ENCODE results near the gene GET3. TPM values are rescaled to one million over a fixed set of nuclear protein-coding genes. Genes with fewer than 3 reads are reported as not detected.
A peak's percentile ranks its signal among the peaks of the same experiment; 100 is the strongest.

GET3 gene
- total and polyA plus RNA-seq, 2 of the 13 experiments (the other 11 are each of a cell fraction or from before 2014, with no cell fraction given): 57.7 to 59.4 TPM

DNA sequence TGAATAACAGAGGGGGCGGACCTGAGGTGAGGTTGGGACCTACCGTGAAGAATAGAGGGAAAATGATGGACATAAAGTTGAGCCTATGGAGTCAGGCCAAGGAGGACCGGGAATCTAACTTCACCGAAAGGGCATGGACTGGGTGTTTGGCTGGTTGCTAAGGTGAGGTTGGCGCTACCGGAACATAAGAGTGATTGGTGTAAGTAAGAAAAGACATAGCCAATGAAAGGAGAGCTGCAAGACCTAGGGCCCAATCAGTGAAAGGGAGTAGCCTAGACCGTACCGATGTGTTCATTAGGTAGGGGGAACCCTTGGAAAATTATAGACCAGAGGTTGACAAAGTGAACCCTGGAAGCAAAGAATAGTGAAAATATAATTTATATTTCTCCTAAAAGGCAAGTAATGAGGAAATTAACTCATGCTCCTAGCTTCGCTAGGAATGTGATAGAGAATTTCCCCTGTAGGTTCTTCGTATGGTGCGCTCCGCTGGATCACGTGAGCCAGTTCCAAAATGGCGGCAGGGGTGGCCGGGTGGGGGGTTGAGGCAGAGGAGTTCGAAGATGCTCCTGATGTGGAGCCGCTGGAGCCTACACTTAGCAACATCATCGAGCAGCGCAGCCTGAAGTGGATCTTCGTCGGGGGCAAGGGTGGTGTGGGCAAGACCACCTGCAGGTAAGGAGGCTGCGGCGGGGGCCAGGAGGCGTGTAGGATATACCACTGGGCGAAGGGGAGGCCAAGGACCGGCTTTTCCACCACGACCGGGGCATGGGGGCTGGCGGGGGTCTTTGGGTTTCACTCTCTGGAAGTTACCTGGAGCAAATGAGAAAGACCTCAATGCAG is at the start of gene GET3 (continued):
- TF ChIP-seq, protein P1, sequence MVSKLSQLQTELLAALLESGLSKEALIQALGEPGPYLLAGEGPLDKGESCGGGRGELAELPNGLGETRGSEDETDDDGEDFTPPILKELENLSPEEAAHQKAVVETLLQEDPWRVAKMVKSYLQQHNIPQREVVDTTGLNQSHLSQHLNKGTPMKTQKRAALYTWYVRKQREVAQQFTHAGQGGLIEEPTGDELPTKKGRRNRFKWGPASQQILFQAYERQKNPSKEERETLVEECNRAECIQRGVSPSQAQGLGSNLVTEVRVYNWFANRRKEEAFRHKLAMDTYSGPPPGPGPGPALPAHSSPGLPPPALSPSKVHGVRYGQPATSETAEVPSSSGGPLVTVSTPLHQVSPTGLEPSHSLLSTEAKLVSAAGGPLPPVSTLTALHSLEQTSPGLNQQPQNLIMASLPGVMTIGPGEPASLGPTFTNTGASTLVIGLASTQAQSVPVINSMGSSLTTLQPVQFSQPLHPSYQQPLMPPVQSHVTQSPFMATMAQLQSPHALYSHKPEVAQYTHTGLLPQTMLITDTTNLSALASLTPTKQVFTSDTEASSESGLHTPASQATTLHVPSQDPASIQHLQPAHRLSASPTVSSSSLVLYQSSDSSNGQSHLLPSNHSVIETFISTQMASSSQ (IDR thresholded peaks at IDR 0.05; ENCODE audit: low read depth): no peak
- TF ChIP-seq, protein P1 (CRISPR knock-in tag; IDR thresholded peaks at IDR 0.05; ENCODE audit: borderline replicate concordance): no peak
- TF ChIP-seq, protein P2, sequence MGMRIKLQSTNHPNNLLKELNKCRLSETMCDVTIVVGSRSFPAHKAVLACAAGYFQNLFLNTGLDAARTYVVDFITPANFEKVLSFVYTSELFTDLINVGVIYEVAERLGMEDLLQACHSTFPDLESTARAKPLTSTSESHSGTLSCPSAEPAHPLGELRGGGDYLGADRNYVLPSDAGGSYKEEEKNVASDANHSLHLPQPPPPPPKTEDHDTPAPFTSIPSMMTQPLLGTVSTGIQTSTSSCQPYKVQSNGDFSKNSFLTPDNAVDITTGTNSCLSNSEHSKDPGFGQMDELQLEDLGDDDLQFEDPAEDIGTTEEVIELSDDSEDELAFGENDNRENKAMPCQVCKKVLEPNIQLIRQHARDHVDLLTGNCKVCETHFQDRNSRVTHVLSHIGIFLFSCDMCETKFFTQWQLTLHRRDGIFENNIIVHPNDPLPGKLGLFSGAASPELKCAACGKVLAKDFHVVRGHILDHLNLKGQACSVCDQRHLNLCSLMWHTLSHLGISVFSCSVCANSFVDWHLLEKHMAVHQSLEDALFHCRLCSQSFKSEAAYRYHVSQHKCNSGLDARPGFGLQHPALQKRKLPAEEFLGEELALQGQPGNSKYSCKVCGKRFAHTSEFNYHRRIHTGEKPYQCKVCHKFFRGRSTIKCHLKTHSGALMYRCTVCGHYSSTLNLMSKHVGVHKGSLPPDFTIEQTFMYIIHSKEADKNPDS (CRISPR knock-in tag; IDR thresholded peaks at IDR 0.05): no peak
- TF ChIP-seq ZNF879 (CRISPR knock-in tag; IDR thresholded peaks at IDR 0.05) (no peak), ZNF562 (CRISPR knock-in tag; IDR thresholded peaks at IDR 0.05; ENCODE audit: borderline replicate concordance) (no peak), ZNF569 (CRISPR knock-in tag; IDR thresholded peaks at IDR 0.05; ENCODE audit: borderline replicate concordance) (no peak), CBX2 (IDR thresholded peaks at IDR 0.05; ENCODE audit: low read depth, low read length) (no peak), CBX2 (CRISPR knock-in tag; IDR thresholded peaks at IDR 0.05; ENCODE audit: low read depth) (no peak), GLI4 (CRISPR knock-in tag; IDR thresholded peaks at IDR 0.05; ENCODE audit: borderline replicate concordance) (no peak), TCF12 (IDR thresholded peaks at IDR 0.05) (no peak), TCF12 (CRISPR knock-in tag; IDR thresholded peaks at IDR 0.05) (no peak), ZFX (CRISPR knock-in tag; IDR thresholded peaks at IDR 0.05; ENCODE audit: low read depth) (peak; percentile 70), SMYD3 (CRISPR knock-in tag; IDR thresholded peaks at IDR 0.05) (no peak), SAP130 (CRISPR knock-in tag; IDR thresholded peaks at IDR 0.05; ENCODE audit: low read depth) (peak; percentile 88), CBX5 (CRISPR knock-in tag; IDR thresholded peaks at IDR 0.05; ENCODE audit: borderline replicate concordance) (no peak), REPIN1 (CRISPR knock-in tag; IDR thresholded peaks at IDR 0.05; ENCODE audit: borderline replicate concordance, low read depth) (no peak)
- TF ChIP-seq, protein P3, sequence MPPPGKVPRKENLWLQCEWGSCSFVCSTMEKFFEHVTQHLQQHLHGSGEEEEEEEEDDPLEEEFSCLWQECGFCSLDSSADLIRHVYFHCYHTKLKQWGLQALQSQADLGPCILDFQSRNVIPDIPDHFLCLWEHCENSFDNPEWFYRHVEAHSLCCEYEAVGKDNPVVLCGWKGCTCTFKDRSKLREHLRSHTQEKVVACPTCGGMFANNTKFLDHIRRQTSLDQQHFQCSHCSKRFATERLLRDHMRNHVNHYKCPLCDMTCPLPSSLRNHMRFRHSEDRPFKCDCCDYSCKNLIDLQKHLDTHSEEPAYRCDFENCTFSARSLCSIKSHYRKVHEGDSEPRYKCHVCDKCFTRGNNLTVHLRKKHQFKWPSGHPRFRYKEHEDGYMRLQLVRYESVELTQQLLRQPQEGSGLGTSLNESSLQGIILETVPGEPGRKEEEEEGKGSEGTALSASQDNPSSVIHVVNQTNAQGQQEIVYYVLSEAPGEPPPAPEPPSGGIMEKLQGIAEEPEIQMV (CRISPR knock-in tag; IDR thresholded peaks at IDR 0.05; ENCODE audit: low read depth): peak; percentile 35; the same call in 1 of the 2 replicates
- TF ChIP-seq, protein P4, sequence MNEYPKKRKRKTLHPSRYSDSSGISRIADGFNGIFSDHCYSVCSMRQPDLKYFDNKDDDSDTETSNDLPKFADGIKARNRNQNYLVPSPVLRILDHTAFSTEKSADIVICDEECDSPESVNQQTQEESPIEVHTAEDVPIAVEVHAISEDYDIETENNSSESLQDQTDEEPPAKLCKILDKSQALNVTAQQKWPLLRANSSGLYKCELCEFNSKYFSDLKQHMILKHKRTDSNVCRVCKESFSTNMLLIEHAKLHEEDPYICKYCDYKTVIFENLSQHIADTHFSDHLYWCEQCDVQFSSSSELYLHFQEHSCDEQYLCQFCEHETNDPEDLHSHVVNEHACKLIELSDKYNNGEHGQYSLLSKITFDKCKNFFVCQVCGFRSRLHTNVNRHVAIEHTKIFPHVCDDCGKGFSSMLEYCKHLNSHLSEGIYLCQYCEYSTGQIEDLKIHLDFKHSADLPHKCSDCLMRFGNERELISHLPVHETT (CRISPR knock-in tag; conservative IDR thresholded peaks at IDR 0.05): no peak
- TF ChIP-seq, protein P5, sequence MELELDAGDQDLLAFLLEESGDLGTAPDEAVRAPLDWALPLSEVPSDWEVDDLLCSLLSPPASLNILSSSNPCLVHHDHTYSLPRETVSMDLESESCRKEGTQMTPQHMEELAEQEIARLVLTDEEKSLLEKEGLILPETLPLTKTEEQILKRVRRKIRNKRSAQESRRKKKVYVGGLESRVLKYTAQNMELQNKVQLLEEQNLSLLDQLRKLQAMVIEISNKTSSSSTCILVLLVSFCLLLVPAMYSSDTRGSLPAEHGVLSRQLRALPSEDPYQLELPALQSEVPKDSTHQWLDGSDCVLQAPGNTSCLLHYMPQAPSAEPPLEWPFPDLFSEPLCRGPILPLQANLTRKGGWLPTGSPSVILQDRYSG (CRISPR knock-in tag; IDR thresholded peaks at IDR 0.05): no peak

Measured in HepG2 (cell line).